Activated CD4-positive, alpha-beta T cell treated with anti-CD3 and anti-CD28 coated beads, Interleukin-2, amount 50 U/mL, for 24 hours (primary cell): ENCODE measurements around the gene PTPN7.
"Not testable (repeated sequence)": the region's sequence is repeated elsewhere in the genome, so short reads cannot be mapped to it uniquely, and the experiment has no call there.

Experiments
- DNase-seq, 2 donors: peaks; one replicate each; pipeline ENCODE4 v3.0.0-alpha.2; 2020; ENCODE audit warnings: low read depth in 1 of 2, low spot score in 1 of 2

The PTPN7 gene

GRCh38 chr1:202189918-202190715 is 29.7 kb upstream of the PTPN7 start:
- DNase-seq: no peak

- peak; percentile 67 to 71 for DNase-seq
These were observed 28.8 kb upstream of the PTPN7 start for GRCh38 chr1:202189001-202189790.

- no peak for DNase-seq
These were observed 27.4 kb upstream of the PTPN7 start for GRCh38 chr1:202187697-202188407.

- no peak for DNase-seq
These were observed 26.8 kb upstream of the PTPN7 start for GRCh38 chr1:202187041-202187671.

GRCh38 chr1:202186327-202186726 is 25.9 kb upstream of the PTPN7 start:
- no peak for DNase-seq

GRCh38 chr1:202184750-202185460 is 24.5 kb upstream of the PTPN7 start:
- DNase-seq: peak; percentile 43 to 62

- no peak for DNase-seq
These were observed 21.9 kb upstream of the PTPN7 start for GRCh38 chr1:202182040-202182877.

- DNase-seq: no peak
These were observed 21.2 kb upstream of the PTPN7 start for GRCh38 chr1:202181586-202181985.

- DNase-seq: not testable (repeated sequence)
These were observed 20.3 kb upstream of the PTPN7 start for GRCh38 chr1:202180751-202181139.

- DNase-seq: no peak
These were observed 19.7 kb upstream of the PTPN7 start for GRCh38 chr1:202179828-202180750.

GRCh38 chr1:202176949-202177927 is 16.8 kb upstream of the PTPN7 start:
- no peak for DNase-seq

- no peak for DNase-seq
These were observed 13.6 kb upstream of the PTPN7 start for GRCh38 chr1:202173993-202174392.

- DNase-seq: no peak
These were observed 11.6 kb upstream of the PTPN7 start for GRCh38 chr1:202172015-202172355.

GRCh38 chr1:202171292-202172014 is 11.1 kb upstream of the PTPN7 start:
- no peak for DNase-seq

- DNase-seq: no peak
These were observed 10.3 kb upstream of the PTPN7 start for GRCh38 chr1:202170726-202171125.

GRCh38 chr1:202168861-202169260 is 8.5 kb upstream of the PTPN7 start:
- no peak for DNase-seq
